ENCODE results near the gene KIRREL2.

- TF ChIP-seq EZH2 (IDR thresholded peaks at IDR 0.05; ENCODE audit: borderline replicate concordance, low read depth, low read length, poor library complexity, severe bottlenecking): no peak
- TF ChIP-seq, protein P1, sequence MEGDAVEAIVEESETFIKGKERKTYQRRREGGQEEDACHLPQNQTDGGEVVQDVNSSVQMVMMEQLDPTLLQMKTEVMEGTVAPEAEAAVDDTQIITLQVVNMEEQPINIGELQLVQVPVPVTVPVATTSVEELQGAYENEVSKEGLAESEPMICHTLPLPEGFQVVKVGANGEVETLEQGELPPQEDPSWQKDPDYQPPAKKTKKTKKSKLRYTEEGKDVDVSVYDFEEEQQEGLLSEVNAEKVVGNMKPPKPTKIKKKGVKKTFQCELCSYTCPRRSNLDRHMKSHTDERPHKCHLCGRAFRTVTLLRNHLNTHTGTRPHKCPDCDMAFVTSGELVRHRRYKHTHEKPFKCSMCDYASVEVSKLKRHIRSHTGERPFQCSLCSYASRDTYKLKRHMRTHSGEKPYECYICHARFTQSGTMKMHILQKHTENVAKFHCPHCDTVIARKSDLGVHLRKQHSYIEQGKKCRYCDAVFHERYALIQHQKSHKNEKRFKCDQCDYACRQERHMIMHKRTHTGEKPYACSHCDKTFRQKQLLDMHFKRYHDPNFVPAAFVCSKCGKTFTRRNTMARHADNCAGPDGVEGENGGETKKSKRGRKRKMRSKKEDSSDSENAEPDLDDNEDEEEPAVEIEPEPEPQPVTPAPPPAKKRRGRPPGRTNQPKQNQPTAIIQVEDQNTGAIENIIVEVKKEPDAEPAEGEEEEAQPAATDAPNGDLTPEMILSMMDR (conservative IDR thresholded peaks at IDR 0.05; ENCODE audit: low read depth, low read length): no peak
Observed at GRCh38 chr19:35844482-35845214, 12.1 kb upstream of the KIRREL2 start.
